ENCODE data around the gene HOOK1.

GRCh38 chr1:59798600-59798999 is 16.1 kb upstream of the HOOK1 start:
- TF ChIP-seq TCF7 (CRISPR knock-in tag; IDR thresholded peaks at IDR 0.05; ENCODE audit: low read depth) (no peak), ZNF317 (CRISPR knock-in tag; IDR thresholded peaks at IDR 0.05; ENCODE audit: borderline replicate concordance, low read depth) (no peak), ZNF121 (CRISPR knock-in tag; IDR thresholded peaks at IDR 0.05) (no peak), USF2 (CRISPR knock-in tag; IDR thresholded peaks at IDR 0.05) (no peak)
